Measurements from ENCODE around the gene ZNF648. TPM values are rescaled to one million over a fixed set of nuclear protein-coding genes. Genes with fewer than 3 reads are reported as not detected.

The ZNF648 gene
- total and polyA plus RNA-seq, 10 of the 15 experiments (the other 5 are each of a cell fraction or from before 2014, with no cell fraction given): 0.05 TPM; not detected in 9

DNA sequence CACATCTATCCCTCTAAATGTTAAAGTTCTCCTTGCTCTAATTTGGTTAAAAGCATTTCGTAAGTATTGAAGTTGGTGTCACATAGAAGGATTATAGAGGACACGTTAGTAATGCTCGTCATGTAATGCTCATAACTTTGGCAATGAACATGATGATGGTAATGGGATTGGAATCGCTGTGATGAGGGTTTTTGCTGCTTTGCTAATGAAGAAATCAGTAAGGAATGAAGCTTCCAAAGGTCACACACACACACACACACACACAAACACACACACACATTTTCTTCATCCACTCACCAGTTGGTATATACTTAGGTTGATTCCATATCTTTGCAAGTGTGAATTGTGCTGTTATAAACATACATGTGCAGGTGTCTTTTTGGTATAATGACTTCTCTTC is 36.8 kb upstream of the ZNF648 start:
- no peak overlapping the region for H2AFZ ChIP-seq (ENCODE audit: control insufficient read depth, low read depth, low read length)
- H3K9me3 ChIP-seq (replicated peaks; ENCODE audit: control insufficient read depth, insufficient read depth, low read length): no peaks in the 10 kb centered on the region
- TF ChIP-seq, protein P1, sequence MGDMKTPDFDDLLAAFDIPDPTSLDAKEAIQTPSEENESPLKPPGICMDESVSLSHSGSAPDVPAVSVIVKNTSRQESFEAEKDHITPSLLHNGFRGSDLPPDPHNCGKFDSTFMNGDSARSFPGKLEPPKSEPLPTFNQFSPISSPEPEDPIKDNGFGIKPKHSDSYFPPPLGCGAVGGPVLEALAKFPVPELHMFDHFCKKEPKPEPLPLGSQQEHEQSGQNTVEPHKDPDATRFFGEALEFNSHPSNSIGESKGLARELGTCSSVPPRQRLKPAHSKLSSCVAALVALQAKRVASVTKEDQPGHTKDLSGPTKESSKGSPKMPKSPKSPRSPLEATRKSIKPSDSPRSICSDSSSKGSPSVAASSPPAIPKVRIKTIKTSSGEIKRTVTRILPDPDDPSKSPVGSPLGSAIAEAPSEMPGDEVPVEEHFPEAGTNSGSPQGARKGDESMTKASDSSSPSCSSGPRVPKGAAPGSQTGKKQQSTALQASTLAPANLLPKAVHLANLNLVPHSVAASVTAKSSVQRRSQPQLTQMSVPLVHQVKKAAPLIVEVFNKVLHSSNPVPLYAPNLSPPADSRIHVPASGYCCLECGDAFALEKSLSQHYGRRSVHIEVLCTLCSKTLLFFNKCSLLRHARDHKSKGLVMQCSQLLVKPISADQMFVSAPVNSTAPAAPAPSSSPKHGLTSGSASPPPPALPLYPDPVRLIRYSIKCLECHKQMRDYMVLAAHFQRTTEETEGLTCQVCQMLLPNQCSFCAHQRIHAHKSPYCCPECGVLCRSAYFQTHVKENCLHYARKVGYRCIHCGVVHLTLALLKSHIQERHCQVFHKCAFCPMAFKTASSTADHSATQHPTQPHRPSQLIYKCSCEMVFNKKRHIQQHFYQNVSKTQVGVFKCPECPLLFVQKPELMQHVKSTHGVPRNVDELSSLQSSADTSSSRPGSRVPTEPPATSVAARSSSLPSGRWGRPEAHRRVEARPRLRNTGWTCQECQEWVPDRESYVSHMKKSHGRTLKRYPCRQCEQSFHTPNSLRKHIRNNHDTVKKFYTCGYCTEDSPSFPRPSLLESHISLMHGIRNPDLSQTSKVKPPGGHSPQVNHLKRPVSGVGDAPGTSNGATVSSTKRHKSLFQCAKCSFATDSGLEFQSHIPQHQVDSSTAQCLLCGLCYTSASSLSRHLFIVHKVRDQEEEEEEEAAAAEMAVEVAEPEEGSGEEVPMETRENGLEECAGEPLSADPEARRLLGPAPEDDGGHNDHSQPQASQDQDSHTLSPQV (IDR thresholded peaks at IDR 0.05): no peak
- TF ChIP-seq EZH2 (IDR thresholded peaks at IDR 0.05; ENCODE audit: borderline replicate concordance, control insufficient read depth, low read depth, low read length) (no peak), PBX3 (IDR thresholded peaks at IDR 0.05; ENCODE audit: insufficient replicate concordance, low read depth, low read length) (no peak), ZNF217 (IDR thresholded peaks at IDR 0.05) (no peak), WRNIP1 (IDR thresholded peaks at IDR 0.05; ENCODE audit: borderline replicate concordance, low read depth, low read length) (no peak), ZSCAN29 (IDR thresholded peaks at IDR 0.05) (no peak), TBL1XR1 (IDR thresholded peaks at IDR 0.05; ENCODE audit: low read depth, low read length) (no peak)
- TF ChIP-seq, protein P2, sequence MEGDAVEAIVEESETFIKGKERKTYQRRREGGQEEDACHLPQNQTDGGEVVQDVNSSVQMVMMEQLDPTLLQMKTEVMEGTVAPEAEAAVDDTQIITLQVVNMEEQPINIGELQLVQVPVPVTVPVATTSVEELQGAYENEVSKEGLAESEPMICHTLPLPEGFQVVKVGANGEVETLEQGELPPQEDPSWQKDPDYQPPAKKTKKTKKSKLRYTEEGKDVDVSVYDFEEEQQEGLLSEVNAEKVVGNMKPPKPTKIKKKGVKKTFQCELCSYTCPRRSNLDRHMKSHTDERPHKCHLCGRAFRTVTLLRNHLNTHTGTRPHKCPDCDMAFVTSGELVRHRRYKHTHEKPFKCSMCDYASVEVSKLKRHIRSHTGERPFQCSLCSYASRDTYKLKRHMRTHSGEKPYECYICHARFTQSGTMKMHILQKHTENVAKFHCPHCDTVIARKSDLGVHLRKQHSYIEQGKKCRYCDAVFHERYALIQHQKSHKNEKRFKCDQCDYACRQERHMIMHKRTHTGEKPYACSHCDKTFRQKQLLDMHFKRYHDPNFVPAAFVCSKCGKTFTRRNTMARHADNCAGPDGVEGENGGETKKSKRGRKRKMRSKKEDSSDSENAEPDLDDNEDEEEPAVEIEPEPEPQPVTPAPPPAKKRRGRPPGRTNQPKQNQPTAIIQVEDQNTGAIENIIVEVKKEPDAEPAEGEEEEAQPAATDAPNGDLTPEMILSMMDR (IDR thresholded peaks at IDR 0.05 in 2 of 3, conservative IDR thresholded peaks at IDR 0.05 in 1 of 3; ENCODE audit: control insufficient read depth in 2 of 3, extremely low read depth in 1 of 3, insufficient read depth in 1 of 3, low read depth in 3 of 3, low read length in 3 of 3): no peak
- TF ChIP-seq, protein P3, sequence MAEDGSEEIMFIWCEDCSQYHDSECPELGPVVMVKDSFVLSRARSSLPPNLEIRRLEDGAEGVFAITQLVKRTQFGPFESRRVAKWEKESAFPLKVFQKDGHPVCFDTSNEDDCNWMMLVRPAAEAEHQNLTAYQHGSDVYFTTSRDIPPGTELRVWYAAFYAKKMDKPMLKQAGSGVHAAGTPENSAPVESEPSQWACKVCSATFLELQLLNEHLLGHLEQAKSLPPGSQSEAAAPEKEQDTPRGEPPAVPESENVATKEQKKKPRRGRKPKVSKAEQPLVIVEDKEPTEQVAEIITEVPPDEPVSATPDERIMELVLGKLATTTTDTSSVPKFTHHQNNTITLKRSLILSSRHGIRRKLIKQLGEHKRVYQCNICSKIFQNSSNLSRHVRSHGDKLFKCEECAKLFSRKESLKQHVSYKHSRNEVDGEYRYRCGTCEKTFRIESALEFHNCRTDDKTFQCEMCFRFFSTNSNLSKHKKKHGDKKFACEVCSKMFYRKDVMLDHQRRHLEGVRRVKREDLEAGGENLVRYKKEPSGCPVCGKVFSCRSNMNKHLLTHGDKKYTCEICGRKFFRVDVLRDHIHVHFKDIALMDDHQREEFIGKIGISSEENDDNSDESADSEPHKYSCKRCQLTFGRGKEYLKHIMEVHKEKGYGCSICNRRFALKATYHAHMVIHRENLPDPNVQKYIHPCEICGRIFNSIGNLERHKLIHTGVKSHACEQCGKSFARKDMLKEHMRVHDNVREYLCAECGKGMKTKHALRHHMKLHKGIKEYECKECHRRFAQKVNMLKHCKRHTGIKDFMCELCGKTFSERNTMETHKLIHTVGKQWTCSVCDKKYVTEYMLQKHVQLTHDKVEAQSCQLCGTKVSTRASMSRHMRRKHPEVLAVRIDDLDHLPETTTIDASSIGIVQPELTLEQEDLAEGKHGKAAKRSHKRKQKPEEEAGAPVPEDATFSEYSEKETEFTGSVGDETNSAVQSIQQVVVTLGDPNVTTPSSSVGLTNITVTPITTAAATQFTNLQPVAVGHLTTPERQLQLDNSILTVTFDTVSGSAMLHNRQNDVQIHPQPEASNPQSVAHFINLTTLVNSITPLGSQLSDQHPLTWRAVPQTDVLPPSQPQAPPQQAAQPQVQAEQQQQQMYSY (CRISPR knock-in tag; IDR thresholded peaks at IDR 0.05): no peak
- 7% methylated on average over 4 of the region's 4 CpGs for WGBS (ENCODE audit: insufficient coverage, insufficient replicate concordance, low lambda C conversion rate, missing lambda C conversion rate)
- ChIA-PET SMC1A (ENCODE audit: uncharacterized antibody, unreplicated experiment) (no interaction called here), RAD21 (ENCODE audit: unreplicated experiment) (no interaction called here), CTCF (no interaction called here), POLR2A (interaction anchor here (0.6 kb wide), 1 partner anchor 293 kb away, joined by 3 read pairs; no protein-coding TSS in a partner anchor)
- no peak for FAIRE-seq
- no peaks in the 10 kb centered on the region for H3K4me1 ChIP-seq (ENCODE audit: control insufficient read depth, insufficient read depth, low read length)
- H3K4me2 ChIP-seq (ENCODE audit: control insufficient read depth, insufficient read depth): no peak overlapping the region
- no TSS peak for BruUV-seq (replicated peaks)
- no peaks in the 10 kb centered on the region for H3K79me2 ChIP-seq (ENCODE audit: control insufficient read depth, insufficient read depth, low read length)
- peaks cover 0 to 4% of the 10 kb centered on the region in 2 experiments; a peak in 1 of 4 replicates for H3K27me3 ChIP-seq (replicated peaks in 1 of 2; ENCODE audit: control insufficient read depth in 2 of 2, insufficient read depth in 2 of 2, low read length in 1 of 2)
- H4K20me1 ChIP-seq (ENCODE audit: control insufficient read depth, insufficient read depth): no peaks in the 10 kb centered on the region
- H3K4me3 ChIP-seq: no peak overlapping the region
- in situ Hi-C loops (cut with MboI): no loop called here
- intact Hi-C loops (cut with micrococcal nuclease; ENCODE audit: unreplicated experiment): no loop called here
- ATAC-seq: no peak
- no peak overlapping the region for H3K9ac ChIP-seq (ENCODE audit: control insufficient read depth, insufficient read depth, low read length)
- H3K36me3 ChIP-seq (ENCODE audit: control insufficient read depth in 2 of 2, insufficient read depth in 2 of 2, low read length in 1 of 2): no peaks in the 10 kb centered on the region
- no peak overlapping the region for H3K27ac ChIP-seq (ENCODE audit: control insufficient read depth, insufficient read depth)
- no peak for DNase-seq (ENCODE audit: low read depth, low spot score)

Measured in GM12878 (cell line).